Cardiac muscle cell (in vitro differentiated cells and primary cell): ENCODE data around the gene VSIG8. TPM values are rescaled to one million over a fixed set of nuclear protein-coding genes. Genes with fewer than 3 reads are reported as not detected.

Experiments
- DNase-seq, 2 donors: peaks; one replicate each; pipeline versions ENCODE4 v3.0.0 to v3.0.0-alpha.2; 2010 to 2017; ENCODE audit warnings: low read depth in 1 of 2, low spot score in 1 of 2
- H3K27ac ChIP-seq: fragments of 200-600 bp; sonication (generic); 2 replicates; pipeline ENCODE4 v1.5.1; 2016
- H3K27me3 ChIP-seq: fragments of 200-600 bp; sonication (generic); 2 replicates; pipeline ENCODE4 v1.6.0; 2016; ENCODE audit warnings: control low read depth
- H3K36me3 ChIP-seq: fragments of 200-600 bp; sonication (generic); 2 replicates; pipeline ENCODE4 v1.5.1; 2016; ENCODE audit warnings: control low read depth
- H3K4me1 ChIP-seq: fragments of 200-600 bp; sonication (generic); 2 replicates; pipeline ENCODE4 v1.8.1; 2017; ENCODE audit warnings: low read depth, mild to moderate bottlenecking, mixed run types
- H3K4me3 ChIP-seq: fragments of 200-600 bp; sonication (generic); 2 replicates; pipeline ENCODE4 v1.5.1; 2016; ENCODE audit warnings: mild to moderate bottlenecking
- H3K9me3 ChIP-seq: fragments of 200-600 bp; sonication (generic); 2 replicates; pipeline ENCODE4 v1.5.1; 2017; ENCODE audit warnings: low read depth, mild to moderate bottlenecking, control low read depth
- CTCF ChIP-seq: IDR thresholded peaks from 2 replicates; pipeline ENCODE4 v1.5.1; 2012; ENCODE audit warnings: low read depth, mild to moderate bottlenecking, low read length
- polyA plus RNA-seq: library from polyadenylated mRNA; unstranded; fragments of >200 nt; fragmentation: Nextera tagmentation; extraction: Ambion mirVana; gene quantifications from 2 replicates; pipeline ENCODE4 v1.2.1, GENCODE V29; 2016
- total RNA-seq: library from RNA; depleted of rRNA; stranded (reverse); fragments of >200 nt; gene quantifications from 2 replicates; pipeline ENCODE4 v1.2.3, GENCODE V29; 2016

VSIG8 gene
- total and polyA plus RNA-seq, 2 experiments from 2014 or later: not detected

GRCh38 chr1:159889821-159890252 is 27.4 kb upstream of the VSIG8 start:
- Histone ChIP-seq H3K27ac (no peak overlapping the region), H3K4me1 (no peaks in the 10 kb centered on the region), H3K9me3 (no peaks in the 10 kb centered on the region), H3K36me3 (no peaks in the 10 kb centered on the region), H3K27me3 (no peaks in the 10 kb centered on the region), H3K4me3 (no peak overlapping the region)
- TF ChIP-seq CTCF: no peak
- peak in 1 of 2 donors; percentile 90 for DNase-seq

- no peaks in the 10 kb centered on the region for H3K27me3 ChIP-seq
- no peak overlapping the region for H3K27ac ChIP-seq
- DNase-seq: no peak
- TF ChIP-seq CTCF: no peak
- no peak overlapping the region for H3K4me3 ChIP-seq
- no peaks in the 10 kb centered on the region for H3K9me3 ChIP-seq
- H3K4me1 ChIP-seq: no peaks in the 10 kb centered on the region
- H3K36me3 ChIP-seq: no peaks in the 10 kb centered on the region
These were observed 26.7 kb upstream of the VSIG8 start for GRCh38 chr1:159889202-159889601.

- no peak for DNase-seq
- Histone ChIP-seq H3K4me1 (no peaks in the 10 kb centered on the region), H3K27me3 (no peaks in the 10 kb centered on the region), H3K9me3 (no peaks in the 10 kb centered on the region), H3K36me3 (no peaks in the 10 kb centered on the region), H3K27ac (no peak overlapping the region), H3K4me3 (no peak overlapping the region)
- no peak for TF ChIP-seq CTCF
These were observed 21.8 kb upstream of the VSIG8 start for GRCh38 chr1:159884296-159884695.

GRCh38 chr1:159883134-159883533 is 20.7 kb upstream of the VSIG8 start:
- H3K4me3 ChIP-seq: no peak overlapping the region
- H3K4me1 ChIP-seq: no peaks in the 10 kb centered on the region
- no peaks in the 10 kb centered on the region for H3K36me3 ChIP-seq
- H3K9me3 ChIP-seq: no peaks in the 10 kb centered on the region
- no peak for TF ChIP-seq CTCF
- H3K27me3 ChIP-seq: no peaks in the 10 kb centered on the region
- no peak overlapping the region for H3K27ac ChIP-seq
- DNase-seq: no peak

- no peak overlapping the region for H3K27ac ChIP-seq
- H3K27me3 ChIP-seq: no peaks in the 10 kb centered on the region
- no peak for TF ChIP-seq CTCF
- H3K4me3 ChIP-seq: no peak overlapping the region
- H3K9me3 ChIP-seq: no peaks in the 10 kb centered on the region
- H3K4me1 ChIP-seq: no peaks in the 10 kb centered on the region
- no peaks in the 10 kb centered on the region for H3K36me3 ChIP-seq
- peak in 1 of 2 donors; percentile 14 for DNase-seq
These were observed 20.0 kb upstream of the VSIG8 start for GRCh38 chr1:159882527-159882862.
